Measurements from ENCODE around the gene SERPINA12.

DNA sequence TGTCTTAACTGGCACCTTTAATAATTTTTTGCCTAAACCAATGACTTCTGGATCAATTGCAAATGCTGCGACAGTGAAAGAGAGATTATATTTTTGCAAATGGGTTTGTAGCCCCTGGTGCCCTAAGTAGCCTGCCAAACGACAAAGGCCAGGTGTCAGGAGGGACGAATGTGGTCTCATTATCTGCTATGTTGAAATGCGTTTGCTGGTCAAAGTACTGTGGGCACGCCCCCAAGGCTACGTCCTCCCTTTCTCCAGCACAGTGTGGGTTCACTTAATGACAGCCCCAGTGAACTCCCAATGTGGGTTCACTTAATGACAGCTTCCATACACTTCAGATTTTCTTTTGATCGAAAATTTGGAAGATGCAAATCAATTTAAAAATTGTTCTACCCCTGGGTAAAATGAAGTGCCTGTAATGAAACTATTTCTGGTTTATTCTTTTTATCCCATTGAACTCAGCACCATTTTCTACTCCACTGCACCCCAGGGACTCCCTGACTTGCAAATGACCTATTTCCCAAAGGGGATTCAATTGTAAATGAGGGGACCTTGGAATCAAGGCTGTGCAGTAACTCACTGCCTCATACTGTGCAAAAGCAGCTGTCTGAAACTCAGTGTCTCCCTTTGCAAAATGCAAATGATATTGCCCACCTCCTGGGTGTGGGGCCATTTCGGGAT lies 58.0 kb downstream of the SERPINA12 start:
- TF ChIP-seq, protein P1, sequence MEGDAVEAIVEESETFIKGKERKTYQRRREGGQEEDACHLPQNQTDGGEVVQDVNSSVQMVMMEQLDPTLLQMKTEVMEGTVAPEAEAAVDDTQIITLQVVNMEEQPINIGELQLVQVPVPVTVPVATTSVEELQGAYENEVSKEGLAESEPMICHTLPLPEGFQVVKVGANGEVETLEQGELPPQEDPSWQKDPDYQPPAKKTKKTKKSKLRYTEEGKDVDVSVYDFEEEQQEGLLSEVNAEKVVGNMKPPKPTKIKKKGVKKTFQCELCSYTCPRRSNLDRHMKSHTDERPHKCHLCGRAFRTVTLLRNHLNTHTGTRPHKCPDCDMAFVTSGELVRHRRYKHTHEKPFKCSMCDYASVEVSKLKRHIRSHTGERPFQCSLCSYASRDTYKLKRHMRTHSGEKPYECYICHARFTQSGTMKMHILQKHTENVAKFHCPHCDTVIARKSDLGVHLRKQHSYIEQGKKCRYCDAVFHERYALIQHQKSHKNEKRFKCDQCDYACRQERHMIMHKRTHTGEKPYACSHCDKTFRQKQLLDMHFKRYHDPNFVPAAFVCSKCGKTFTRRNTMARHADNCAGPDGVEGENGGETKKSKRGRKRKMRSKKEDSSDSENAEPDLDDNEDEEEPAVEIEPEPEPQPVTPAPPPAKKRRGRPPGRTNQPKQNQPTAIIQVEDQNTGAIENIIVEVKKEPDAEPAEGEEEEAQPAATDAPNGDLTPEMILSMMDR (conservative IDR thresholded peaks at IDR 0.05; ENCODE audit: low read depth, low read length): no peak
- no peak for TF ChIP-seq EZH2 (IDR thresholded peaks at IDR 0.05; ENCODE audit: borderline replicate concordance, low read depth, low read length, poor library complexity, severe bottlenecking)
